ENCODE data around the gene C18orf54.
"Not testable (repeated sequence)": the region's sequence is repeated elsewhere in the genome, so short reads cannot be mapped to it uniquely, and the experiment has no call there.

C18orf54 gene

DNA sequence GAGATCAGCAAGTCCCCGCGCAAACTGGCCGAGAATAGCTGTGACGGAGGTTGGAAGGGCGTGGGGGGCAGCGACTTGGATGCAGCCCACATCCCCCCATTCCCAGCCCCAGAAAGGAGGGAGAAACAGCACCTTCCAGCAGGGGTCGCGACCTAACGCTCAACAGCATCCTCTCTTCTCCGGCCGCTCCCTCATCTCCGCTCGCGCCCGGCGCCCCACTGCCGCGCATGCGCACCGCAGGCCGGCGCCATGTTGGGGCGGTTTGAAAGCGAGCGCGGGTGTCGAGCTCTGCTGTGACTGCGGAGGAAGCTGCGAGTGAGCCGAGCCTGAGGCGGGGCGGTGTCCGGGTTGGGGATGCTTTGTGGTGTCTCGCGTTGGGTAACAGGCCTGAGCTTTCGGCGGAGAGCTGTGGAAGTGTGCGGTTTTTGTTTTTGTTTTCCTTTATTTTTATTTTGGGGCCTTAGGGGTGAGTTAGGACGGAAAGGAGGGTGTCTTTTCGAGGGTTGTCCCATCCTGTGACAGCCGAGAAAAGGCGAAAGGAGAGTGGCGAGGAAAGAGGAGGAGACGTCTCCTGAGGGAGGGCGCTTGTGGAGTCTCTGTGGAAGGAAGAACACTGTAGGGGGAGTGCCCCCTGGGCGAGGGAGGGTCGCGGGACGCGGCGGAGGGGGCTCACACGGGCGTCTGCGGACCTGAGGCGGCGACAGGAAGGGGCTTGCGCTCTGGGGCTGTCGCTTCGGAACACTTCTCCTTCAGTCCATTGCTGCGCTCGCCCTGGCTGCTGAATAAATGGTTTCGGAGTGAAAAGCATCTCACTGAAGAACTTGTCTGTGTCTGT lies at the start of gene C18orf54, which contains the start of gene STARD6:
TSS of gene C18orf54 (plus strand) at position 247 of the 835 bp plus-strand sequence. CDS start 2,667 bp downstream, outside the sequence.
TSS of gene STARD6 (minus strand) at position 199 of the 835 bp plus-strand sequence. CDS start 3,285 bp downstream, outside the sequence.
- DNase-seq: peak; percentile 21

DNA sequence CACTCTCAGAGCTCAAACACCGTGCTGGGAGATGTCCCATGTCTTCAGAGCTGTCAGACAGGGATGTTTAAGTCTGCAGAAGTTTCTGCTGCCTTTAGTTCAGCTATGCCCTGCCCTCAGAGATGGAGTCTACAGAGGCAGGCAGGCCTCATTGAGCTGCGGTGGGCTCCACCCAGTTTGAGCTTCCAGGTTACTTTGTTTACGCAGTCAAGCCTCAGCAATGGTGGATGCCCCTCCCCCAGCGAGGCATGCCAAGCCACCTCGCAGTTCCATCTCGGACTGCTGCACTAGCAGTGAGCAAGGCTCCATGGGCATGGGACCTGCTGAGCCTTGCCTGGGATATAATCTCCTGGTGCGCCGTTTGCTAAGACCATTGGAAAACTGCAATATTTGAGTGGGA lies 48.1 kb upstream of the C18orf54 start:
- not testable (repeated sequence) for DNase-seq

GRCh38 chr18:54316071-54316820 lies 41.5 kb upstream of the C18orf54 start:
- no peak for DNase-seq

DNA sequence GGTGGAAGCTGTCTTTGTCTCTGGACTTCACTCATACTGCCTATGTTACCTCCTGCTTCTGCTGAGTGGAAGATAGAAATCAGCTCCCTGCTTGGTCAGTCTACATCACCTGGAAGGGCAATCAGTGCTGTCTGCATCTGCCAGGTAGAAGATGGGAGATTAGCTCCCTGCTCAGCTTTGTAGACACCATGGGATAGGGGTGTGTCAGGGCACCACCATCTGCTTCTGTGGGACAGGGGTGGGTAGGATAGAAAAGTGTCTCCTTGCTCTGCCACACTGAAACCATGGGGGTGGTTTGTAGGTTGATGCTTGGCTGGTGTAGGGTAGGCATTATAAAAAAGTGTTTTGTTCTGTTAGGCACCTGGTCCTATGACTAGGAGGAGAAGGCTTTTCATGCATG lies 34.1 kb upstream of the C18orf54 start:
- DNase-seq: no peak

- DNase-seq: no peak
Observed at GRCh38 chr18:54323970-54324369, 33.7 kb upstream of the C18orf54 start.

GRCh38 chr18:54327818-54328217 lies 29.9 kb upstream of the C18orf54 start:
- DNase-seq: no peak

GRCh38 chr18:54329787-54330186 lies 27.9 kb upstream of the C18orf54 start:
- DNase-seq: no peak

GRCh38 chr18:54330768-54331548 lies 26.7 kb upstream of the C18orf54 start:
- no peak for DNase-seq

GRCh38 chr18:54335638-54336173 lies 22.0 kb upstream of the C18orf54 start:
- no peak for DNase-seq

GRCh38 chr18:54338230-54338629 lies 19.5 kb upstream of the C18orf54 start:
- DNase-seq: no peak

DNA sequence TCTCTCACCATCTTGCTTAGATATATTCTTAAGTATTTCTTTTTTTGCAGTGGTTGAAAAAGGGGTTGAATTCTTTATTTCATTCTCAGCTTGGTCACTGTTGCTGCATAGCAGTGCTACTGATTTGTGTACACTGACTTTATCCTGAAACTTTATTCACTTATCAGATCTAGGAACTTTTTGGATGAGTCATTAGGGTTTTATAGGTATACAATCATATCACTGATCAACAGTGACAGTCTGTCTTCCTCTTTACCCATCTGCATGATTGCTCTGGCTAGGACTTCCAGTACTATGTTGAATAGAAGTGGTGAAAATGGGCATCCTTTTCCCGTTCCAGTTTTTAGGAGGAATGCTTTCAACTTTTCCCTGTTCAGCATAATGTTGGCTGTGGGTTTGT lies 6.5 kb upstream of the C18orf54 start:
- DNase-seq: no peak

GRCh38 chr18:54357082-54357659 lies 535 bp upstream of the C18orf54 start:
- no peak for DNase-seq

GRCh38 chr18:54358495-54359040 lies 862 bp downstream of the C18orf54 start:
- DNase-seq: no peak

DNA sequence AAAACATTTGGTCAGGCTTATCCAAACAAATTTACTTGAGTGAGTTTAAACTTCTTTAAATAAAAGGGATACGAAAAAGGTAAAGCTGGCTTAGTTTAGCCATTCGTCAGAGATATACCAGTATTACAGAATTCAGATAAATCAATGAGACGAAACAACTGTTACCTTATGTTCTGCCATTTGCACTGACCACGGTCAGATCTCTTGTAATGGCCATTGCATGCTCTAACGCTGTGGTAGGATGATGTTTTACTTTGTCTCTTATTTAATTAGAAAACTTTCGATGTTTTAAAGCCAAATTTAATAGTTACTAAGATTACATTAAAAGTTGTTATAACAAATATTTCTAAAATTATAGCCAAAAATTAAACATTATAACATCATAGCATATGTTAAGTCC lies 1.5 kb downstream of the C18orf54 start:
- DNase-seq: no peak

DNA sequence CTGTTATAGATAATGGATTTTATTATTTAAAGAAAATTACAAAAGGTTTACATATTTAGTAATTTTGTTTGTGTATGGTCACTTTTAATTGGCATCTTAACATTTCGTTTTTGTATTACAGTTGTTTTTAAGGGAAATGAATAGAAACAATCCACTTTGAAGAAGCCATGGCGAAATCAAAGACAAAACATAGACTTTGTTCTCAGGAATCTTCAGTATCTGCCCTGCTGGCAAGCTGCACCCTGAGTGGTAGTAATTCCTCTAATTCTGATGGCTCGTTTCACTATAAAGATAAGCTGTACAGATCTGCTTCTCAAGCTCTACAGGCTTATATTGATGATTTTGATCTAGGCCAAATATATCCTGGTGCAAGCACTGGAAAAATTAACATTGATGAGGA lies 2.7 kb downstream of the C18orf54 start:
- DNase-seq: no peak

- DNase-seq: no peak
Observed at GRCh38 chr18:54378057-54378456, 20.4 kb downstream of the C18orf54 start.

GRCh38 chr18:54381640-54382039 lies 23.9 kb downstream of the C18orf54 start:
- DNase-seq: no peak

DNA sequence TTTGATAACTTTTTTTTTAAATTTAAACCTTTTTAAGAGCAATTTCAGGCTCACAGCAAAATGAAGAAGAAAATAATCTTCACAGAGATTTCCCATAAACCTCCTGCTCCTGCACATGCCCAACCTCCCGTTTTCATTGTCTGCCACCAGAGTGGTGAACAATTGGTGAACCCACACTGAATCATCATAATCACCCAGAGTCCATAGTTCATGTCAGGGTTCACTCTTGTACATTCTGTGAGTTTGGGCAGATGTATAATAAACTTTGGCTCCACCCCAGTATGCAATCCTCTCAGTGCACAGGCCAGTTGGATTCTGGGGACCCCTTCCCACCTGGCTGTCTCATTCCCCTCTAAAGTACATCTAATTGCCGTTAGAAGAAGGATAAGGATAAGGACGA lies 24.4 kb downstream of the C18orf54 start:
- DNase-seq: no peak

DNA sequence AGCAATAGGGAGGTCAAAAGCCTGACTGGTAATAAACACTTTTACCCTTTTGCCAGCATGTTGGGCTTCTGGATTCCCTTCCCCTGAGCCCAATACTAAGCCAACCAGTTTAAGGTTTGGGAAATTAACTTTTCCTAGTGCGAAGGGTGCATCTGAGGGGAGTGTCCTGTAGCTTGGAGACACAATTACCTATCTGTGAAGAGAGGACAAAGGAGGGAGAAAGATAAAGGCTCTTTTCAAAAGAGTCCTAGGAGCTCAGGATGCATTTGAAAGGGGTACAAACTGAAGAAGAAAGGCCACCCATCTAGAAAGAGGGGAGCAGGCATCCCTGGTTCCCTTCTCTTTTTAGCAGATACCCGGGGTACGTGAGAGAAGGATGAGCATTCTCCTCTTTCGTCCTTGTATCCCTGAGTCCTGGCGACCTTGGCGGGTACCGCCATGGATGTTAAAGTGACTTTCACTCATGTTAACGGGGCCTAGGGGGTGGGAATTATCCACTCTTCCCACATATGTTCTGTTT lies 25.1 kb downstream of the C18orf54 start:
- DNase-seq: no peak

GRCh38 chr18:54386043-54386442 lies 28.3 kb downstream of the C18orf54 start:
- no peak for DNase-seq

- DNase-seq: not testable (repeated sequence)
Observed at GRCh38 chr18:54386800-54387495, 29.2 kb downstream of the C18orf54 start.

Data from SIG-M5 (cell line).